Testis (tissue), 2 donors: Measurements from ENCODE around the gene PPP2R2C.

ENCODE experiments used
- POLR2A ChIP-seq: fragments of 450-650 bp; IDR thresholded peaks from one replicate; pipeline ENCODE4 v1.6.1; 2017; ENCODE audit warnings: antibody characterized with exemption, mild to moderate bottlenecking, moderate library complexity
- TF ChIP-seq, protein P1 (sequence below), 3 experiments: fragments of 450-650 bp in 2 of 3; fragments of 200-600 bp in 1 of 3; sonication (generic) in 1 of 3; IDR thresholded peaks; one replicate each; pipeline ENCODE4 v1.5.1; 2016 to 2019; ENCODE audit warnings: antibody characterized with exemption in 3 of 3, mild to moderate bottlenecking in 2 of 3, moderate library complexity in 1 of 3

DNA sequence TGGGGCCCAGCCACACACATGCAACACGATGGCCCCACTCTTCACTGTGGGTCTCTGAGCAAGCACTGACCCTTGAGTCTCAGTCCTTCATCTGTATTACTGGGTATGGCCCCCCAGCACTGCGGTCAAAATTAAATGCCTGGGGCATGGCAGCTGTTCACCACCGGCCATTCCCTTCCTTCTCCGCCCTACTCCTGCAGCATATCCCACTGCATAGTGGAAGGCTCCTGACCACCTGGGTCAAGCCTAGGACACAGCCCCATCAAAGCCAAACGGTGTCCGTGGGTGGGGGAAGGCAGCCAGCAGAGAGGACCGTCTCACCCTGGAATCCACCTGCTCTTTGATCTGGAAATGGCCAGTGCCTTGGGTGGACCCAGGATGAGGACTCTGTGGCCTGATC, 30.7 kb downstream of the PPP2R2C start:
- TF ChIP-seq, protein P1, sequence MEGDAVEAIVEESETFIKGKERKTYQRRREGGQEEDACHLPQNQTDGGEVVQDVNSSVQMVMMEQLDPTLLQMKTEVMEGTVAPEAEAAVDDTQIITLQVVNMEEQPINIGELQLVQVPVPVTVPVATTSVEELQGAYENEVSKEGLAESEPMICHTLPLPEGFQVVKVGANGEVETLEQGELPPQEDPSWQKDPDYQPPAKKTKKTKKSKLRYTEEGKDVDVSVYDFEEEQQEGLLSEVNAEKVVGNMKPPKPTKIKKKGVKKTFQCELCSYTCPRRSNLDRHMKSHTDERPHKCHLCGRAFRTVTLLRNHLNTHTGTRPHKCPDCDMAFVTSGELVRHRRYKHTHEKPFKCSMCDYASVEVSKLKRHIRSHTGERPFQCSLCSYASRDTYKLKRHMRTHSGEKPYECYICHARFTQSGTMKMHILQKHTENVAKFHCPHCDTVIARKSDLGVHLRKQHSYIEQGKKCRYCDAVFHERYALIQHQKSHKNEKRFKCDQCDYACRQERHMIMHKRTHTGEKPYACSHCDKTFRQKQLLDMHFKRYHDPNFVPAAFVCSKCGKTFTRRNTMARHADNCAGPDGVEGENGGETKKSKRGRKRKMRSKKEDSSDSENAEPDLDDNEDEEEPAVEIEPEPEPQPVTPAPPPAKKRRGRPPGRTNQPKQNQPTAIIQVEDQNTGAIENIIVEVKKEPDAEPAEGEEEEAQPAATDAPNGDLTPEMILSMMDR (IDR thresholded peaks at IDR 0.05) = no peak
- TF ChIP-seq POLR2A = no peak
